ENCODE results near the gene TAS2R14. TPM values are rescaled to one million over a fixed set of nuclear protein-coding genes. Genes with fewer than 3 reads are reported as not detected.

Gene TAS2R14
- total and polyA plus RNA-seq, 2 of the 13 experiments (the other 11 are each of a cell fraction or from before 2014, with no cell fraction given) = 1.1 to 2.3 TPM

DNA sequence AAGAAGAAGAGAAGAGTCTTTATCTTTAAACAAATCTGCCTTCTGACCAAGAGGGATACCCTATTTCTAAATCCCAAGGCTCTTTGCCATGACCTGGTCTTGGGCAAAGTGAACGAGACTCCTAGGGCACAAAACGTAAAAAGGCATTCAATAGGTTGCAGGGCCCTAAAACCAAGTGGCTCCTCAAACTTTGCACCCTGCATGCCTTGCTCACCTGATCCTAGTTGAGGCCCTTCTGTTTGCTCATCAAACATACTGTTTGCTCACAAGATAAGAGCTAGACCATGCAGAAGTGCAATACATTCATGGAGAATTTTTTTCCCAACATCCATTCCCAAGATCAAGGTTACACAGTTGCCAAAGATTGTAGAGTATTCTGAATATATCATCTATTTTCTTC, 47.1 kb downstream of the TAS2R14 start (continued):
- TF ChIP-seq NFE2 (CRISPR knock-in tag; IDR thresholded peaks at IDR 0.05) = no peak
- no peak for TF ChIP-seq ZNF225 (CRISPR knock-in tag; IDR thresholded peaks at IDR 0.05)
- no peak for TF ChIP-seq ISX (CRISPR knock-in tag; conservative IDR thresholded peaks at IDR 0.05)
- no peak for TF ChIP-seq PCBP2 (optimal IDR thresholded peaks at IDR 0.05; ENCODE audit: low read depth, low read length, poor library complexity, severe bottlenecking)
- peak; percentile 87 for TF ChIP-seq CREM (IDR thresholded peaks at IDR 0.05)
- no peak for TF ChIP-seq CREM (CRISPR knock-in tag; IDR thresholded peaks at IDR 0.05)
- TF ChIP-seq ZNF556 (CRISPR knock-in tag; IDR thresholded peaks at IDR 0.05; ENCODE audit: borderline replicate concordance) = peak; percentile 92; the same call in 1 of the 2 replicates
- no peak for TF ChIP-seq ZNF737 (CRISPR knock-in tag; IDR thresholded peaks at IDR 0.05; ENCODE audit: borderline replicate concordance)
- TF ChIP-seq ZNF160 (CRISPR knock-in tag; IDR thresholded peaks at IDR 0.05) = 0 out of 2 replicates have a peak, but pooled peaks have one; percentile 32
- TF ChIP-seq ZBTB21 (CRISPR knock-in tag; IDR thresholded peaks at IDR 0.05) = peak; percentile 32; the same call in 1 of the 2 replicates
- peak; percentile 70; the same call in 1 of the 2 replicates for TF ChIP-seq KLF6 (CRISPR knock-in tag; IDR thresholded peaks at IDR 0.05)
- TF ChIP-seq CEBPB (IDR thresholded peaks at IDR 0.05; ENCODE audit: borderline replicate concordance, low read depth, low read length) = peak; percentile 77
- TF ChIP-seq RFX5 (IDR thresholded peaks at IDR 0.05; ENCODE audit: low read depth, low read length) = no peak
- peak; percentile 76; the same call in 1 of the 2 replicates for TF ChIP-seq KDM1A (CRISPR knock-in tag; IDR thresholded peaks at IDR 0.05)
- no peak for TF ChIP-seq HNRNPH1 (optimal IDR thresholded peaks at IDR 0.05; ENCODE audit: low read depth, low read length)
- TF ChIP-seq ZNF30 (CRISPR knock-in tag; IDR thresholded peaks at IDR 0.05) = no peak
- no peak for TF ChIP-seq MAF1 (CRISPR knock-in tag; IDR thresholded peaks at IDR 0.05; ENCODE audit: borderline replicate concordance)
- no peak for TF ChIP-seq ZNF101 (CRISPR knock-in tag; IDR thresholded peaks at IDR 0.05; ENCODE audit: borderline replicate concordance, low read depth)
- no peak for TF ChIP-seq ZNF776 (CRISPR knock-in tag; IDR thresholded peaks at IDR 0.05)
- peak; percentile 96 for TF ChIP-seq MED1 (CRISPR knock-in tag; IDR thresholded peaks at IDR 0.05)
- no peak for TF ChIP-seq HES4 (CRISPR knock-in tag; IDR thresholded peaks at IDR 0.05; ENCODE audit: borderline replicate concordance)
- TF ChIP-seq DR1 (CRISPR knock-in tag; IDR thresholded peaks at IDR 0.05) = no peak
- TF ChIP-seq RAD21 (CRISPR knock-in tag; IDR thresholded peaks at IDR 0.05) = peak; percentile 44
- TF ChIP-seq, protein P1, sequence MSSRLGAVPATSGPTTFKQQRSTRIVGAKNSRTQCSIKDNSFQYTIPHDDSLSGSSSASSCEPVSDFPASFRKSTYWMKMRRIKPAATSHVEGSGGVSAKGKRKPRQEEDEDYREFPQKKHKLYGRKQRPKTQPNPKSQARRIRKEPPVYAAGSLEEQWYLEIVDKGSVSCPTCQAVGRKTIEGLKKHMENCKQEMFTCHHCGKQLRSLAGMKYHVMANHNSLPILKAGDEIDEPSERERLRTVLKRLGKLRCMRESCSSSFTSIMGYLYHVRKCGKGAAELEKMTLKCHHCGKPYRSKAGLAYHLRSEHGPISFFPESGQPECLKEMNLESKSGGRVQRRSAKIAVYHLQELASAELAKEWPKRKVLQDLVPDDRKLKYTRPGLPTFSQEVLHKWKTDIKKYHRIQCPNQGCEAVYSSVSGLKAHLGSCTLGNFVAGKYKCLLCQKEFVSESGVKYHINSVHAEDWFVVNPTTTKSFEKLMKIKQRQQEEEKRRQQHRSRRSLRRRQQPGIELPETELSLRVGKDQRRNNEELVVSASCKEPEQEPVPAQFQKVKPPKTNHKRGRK (CRISPR knock-in tag; IDR thresholded peaks at IDR 0.05) = no peak
- peak; percentile 99 for TF ChIP-seq DPF2 (CRISPR knock-in tag; IDR thresholded peaks at IDR 0.05; ENCODE audit: borderline replicate concordance, low read depth)
- TF ChIP-seq ZNF235 (CRISPR knock-in tag; IDR thresholded peaks at IDR 0.05; ENCODE audit: borderline replicate concordance) = no peak
- TF ChIP-seq ZFP36L1 (CRISPR knock-in tag; IDR thresholded peaks at IDR 0.05) = no peak
- TF ChIP-seq, protein P2, sequence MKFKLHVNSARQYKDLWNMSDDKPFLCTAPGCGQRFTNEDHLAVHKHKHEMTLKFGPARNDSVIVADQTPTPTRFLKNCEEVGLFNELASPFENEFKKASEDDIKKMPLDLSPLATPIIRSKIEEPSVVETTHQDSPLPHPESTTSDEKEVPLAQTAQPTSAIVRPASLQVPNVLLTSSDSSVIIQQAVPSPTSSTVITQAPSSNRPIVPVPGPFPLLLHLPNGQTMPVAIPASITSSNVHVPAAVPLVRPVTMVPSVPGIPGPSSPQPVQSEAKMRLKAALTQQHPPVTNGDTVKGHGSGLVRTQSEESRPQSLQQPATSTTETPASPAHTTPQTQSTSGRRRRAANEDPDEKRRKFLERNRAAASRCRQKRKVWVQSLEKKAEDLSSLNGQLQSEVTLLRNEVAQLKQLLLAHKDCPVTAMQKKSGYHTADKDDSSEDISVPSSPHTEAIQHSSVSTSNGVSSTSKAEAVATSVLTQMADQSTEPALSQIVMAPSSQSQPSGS (CRISPR knock-in tag; IDR thresholded peaks at IDR 0.05) = peak; percentile 81; the same call in 1 of the 2 replicates
